ENCODE measurements around the gene SLC13A2.

- TF ChIP-seq FOS (IDR thresholded peaks at IDR 0.05; ENCODE audit: borderline replicate concordance, insufficient read depth, low read length) (no peak), MAX (IDR thresholded peaks at IDR 0.05; ENCODE audit: insufficient read depth, insufficient read length) (no peak), CTCF (IDR thresholded peaks at IDR 0.05; ENCODE audit: extremely low read depth in 1 of 2, insufficient read depth in 1 of 2, low read depth in 1 of 2, low read length in 2 of 2) (no peak), MYC (IDR thresholded peaks at IDR 0.05; ENCODE audit: low read depth, low read length) (no peak), POLR2A (IDR thresholded peaks at IDR 0.05; ENCODE audit: low read depth, low read length) (no peak), POLR2AphosphoS5 (IDR thresholded peaks at IDR 0.05; ENCODE audit: insufficient read depth, low read depth, low read length) (no peak), JUN (IDR thresholded peaks at IDR 0.05; ENCODE audit: borderline replicate concordance, insufficient read depth, insufficient read length, low read depth) (no peak), EZH2 (IDR thresholded peaks at IDR 0.05; ENCODE audit: borderline replicate concordance, low read depth, low read length, severe bottlenecking) (no peak), GATA2 (IDR thresholded peaks at IDR 0.05; ENCODE audit: insufficient read depth, insufficient read length, low read depth, low read length) (no peak)
Observed at GRCh38 chr17:28544402-28545140, 71.1 kb downstream of the SLC13A2 start.
